Ammon's horn (tissue), 1 donor: ENCODE data around the gene MRTFB.
A peak's percentile ranks its signal among the peaks of the same experiment; 100 is the strongest.

Experiments used
- DNase-seq: peaks from one replicate; pipeline ENCODE4 v3.0.0-alpha.2; 2016; ENCODE audit warnings: low spot score

MRTFB gene

GRCh38 chr16:14285513-14286367 is 214.6 kb downstream of the MRTFB start:
- peak; percentile 92 for DNase-seq

GRCh38 chr16:14286368-14287230 is 215.5 kb downstream of the MRTFB start:
- DNase-seq, result no peak

- no peak for DNase-seq
Observed at GRCh38 chr16:14289692-14290340, 218.7 kb downstream of the MRTFB start.

GRCh38 chr16:14291286-14291685 is 220.2 kb downstream of the MRTFB start:
- no peak for DNase-seq

GRCh38 chr16:14292051-14292825 is 221.1 kb downstream of the MRTFB start:
- no peak for DNase-seq

GRCh38 chr16:14296663-14297062 is 225.5 kb downstream of the MRTFB start:
- DNase-seq, result no peak

- DNase-seq, result no peak
Observed at GRCh38 chr16:14298374-14299122, 227.4 kb downstream of the MRTFB start.

GRCh38 chr16:14300705-14301168 is 229.6 kb downstream of the MRTFB start:
- peak; percentile 71 for DNase-seq

GRCh38 chr16:14301169-14302030 is 230.3 kb downstream of the MRTFB start:
- no peak for DNase-seq

GRCh38 chr16:14302031-14302398 is 230.9 kb downstream of the MRTFB start:
- DNase-seq, result no peak

GRCh38 chr16:14302399-14303181 is 231.5 kb downstream of the MRTFB start:
- DNase-seq, result no peak

GRCh38 chr16:14303182-14303618 is 232.1 kb downstream of the MRTFB start:
- no peak for DNase-seq

GRCh38 chr16:14303639-14304394 is 232.7 kb downstream of the MRTFB start:
- DNase-seq, result no peak

GRCh38 chr16:14304891-14305460 is 233.9 kb downstream of the MRTFB start:
- no peak for DNase-seq

GRCh38 chr16:14306485-14307058 is 235.5 kb downstream of the MRTFB start:
- DNase-seq, result no peak

GRCh38 chr16:14307059-14307526 is 236.0 kb downstream of the MRTFB start:
- DNase-seq, result no peak
